ENCODE measurements around the gene RAN. TPM values are rescaled to one million over a fixed set of nuclear protein-coding genes. Genes with fewer than 3 reads are reported as not detected.

Gene RAN
- total RNA-seq, 1 donor from 2014 or later = 253 TPM

DNA sequence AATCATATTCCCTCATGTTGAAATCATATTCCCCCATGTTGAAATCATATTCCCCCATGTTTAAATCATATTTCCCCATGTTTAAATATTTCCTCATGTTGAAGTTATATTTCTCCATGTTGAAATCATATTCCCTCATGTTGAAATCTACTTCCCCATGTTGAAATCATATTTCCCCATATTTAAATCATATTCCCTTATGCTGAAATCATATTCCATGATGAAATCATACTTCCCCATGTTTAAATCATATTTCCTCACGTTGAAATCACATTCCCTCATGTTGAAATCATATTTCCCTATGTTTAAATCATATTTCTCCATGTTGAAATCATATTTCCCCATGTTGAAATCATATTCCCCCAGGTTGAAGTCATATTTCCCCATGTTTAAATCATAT is 47.2 kb downstream of the RAN start:
- DNase-seq (ENCODE audit: missing footprints) (no peak), ATAC-seq (no peak)
- intact Hi-C loops (cut with DNase I) = loop anchor here (2.0 to 10.0 kb wide), 2 partner anchors 214 to 536 kb away; no protein-coding TSS in a partner anchor

DNA sequence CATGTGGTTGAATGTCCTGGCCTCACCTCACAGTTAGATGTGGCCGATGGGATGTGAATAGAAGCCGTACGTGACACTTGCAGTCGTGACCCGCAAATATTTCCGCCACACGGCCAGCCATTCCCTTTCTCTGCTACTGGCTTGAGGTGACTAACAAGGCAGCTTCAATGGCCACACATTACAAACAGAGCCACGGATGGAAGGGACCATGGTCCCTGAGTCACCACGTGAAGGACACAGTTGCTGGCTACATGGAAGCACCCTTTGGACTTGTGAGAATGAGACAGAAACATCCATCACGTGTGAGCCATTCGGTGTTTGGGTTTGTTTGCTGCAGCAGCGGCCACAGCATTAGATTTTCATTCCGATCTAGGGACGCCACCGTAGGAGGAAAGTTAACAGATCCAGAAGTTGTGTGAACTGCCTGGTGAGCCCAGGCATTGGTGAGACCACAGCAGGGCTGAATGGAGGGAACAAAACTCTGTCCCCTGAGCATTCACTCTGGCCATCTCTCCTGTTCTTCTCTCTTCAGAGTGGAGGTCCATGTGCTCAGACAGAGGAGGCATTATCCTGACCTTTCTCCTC is 48.3 kb downstream of the RAN start:
- no peak for DNase-seq (ENCODE audit: missing footprints)
- ATAC-seq = peak; percentile 64
- intact Hi-C loops (cut with DNase I) = no loop called here

DNA sequence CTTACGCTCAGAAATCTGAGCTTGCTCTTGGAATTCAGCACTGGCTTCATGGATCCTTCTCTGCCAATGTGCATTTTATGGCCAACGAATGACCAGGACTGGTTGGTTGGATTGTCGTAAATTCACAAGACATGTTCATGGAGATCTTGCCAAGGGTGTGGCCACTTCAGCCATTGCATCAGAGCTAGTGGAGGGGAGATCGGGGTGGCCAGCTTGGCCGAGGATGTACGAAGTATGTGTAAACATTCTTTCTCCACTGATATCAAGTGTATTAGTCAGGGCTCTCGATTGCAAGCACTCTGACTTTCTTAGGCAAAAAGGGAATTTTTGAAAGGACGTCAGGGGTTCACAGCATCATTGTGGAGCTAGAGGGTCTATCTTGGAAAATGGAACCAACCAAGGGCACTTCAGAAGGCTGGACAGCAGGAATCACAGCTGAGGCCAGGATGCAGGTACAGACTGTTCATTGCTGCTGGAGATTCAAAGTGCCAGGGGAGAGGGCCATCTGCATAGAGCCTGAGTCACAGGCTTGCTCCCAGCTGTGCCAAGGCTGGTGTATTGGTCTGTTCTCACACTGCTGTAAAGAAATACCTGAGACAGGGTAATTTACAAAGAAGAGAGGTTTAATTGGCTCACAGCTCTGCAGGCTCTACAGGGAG is 49.0 kb downstream of the RAN start:
- DNase-seq (ENCODE audit: missing footprints) (peak; percentile 90), ATAC-seq (peak; percentile 82)
- intact Hi-C loops (cut with DNase I) = no loop called here

DNA sequence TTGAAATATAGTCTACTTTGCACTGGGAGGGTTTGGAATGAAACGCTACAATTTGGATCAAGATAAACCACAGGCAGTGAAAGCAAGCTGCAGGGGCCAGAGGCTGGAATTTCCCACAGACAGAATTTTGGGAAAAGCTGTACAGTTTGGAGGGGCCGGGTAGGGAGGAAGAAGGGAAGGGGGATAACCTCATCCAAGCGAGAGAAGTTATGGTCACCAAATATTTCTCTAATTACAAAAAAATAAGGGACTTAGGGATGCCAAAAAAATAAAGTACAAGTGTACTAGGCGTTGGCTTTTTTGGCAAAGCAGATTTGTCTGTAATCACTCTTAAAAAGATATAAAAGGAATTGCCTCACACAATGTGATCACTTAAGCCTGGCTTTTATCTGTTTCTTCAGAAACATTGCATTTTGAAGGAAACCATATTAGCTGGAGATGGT is 50.7 kb downstream of the RAN start:
- ATAC-seq (peak; percentile 49), DNase-seq (ENCODE audit: missing footprints) (no peak)
- intact Hi-C loops (cut with DNase I) = no loop called here

DNA sequence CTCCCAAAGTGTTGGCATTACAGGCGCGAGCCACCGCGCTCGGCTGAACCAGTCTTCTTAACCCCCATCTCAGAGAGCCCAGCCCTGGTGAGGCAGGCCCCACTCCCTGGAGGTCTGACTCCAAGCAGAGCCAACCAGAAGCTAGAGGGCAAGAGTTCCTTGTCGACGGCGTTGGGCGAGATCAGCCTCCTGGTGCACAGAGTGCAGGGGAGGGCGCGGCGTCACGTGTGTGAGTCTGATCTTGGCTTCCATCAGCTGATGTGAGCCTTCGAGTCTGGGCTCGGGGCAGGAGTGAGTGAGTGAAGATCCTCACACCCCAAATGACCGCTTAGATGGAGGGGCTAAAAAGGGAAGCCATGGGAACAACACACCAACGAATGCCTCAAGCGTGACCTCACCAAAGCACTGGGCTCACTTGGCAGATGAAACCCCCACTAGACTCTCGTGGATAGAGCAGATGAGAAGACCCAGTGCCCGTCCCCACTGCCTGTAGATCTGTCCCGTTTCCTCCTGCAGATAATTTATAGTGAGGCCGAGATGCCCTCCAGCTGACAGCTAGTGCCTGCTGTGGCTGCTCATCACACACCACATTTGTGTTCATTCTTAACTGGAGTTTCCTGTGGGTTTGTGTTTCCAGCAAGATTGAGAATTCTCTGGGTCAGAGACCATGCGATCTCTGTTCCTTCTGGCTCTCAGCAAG is 53.2 kb downstream of the RAN start:
- no peak for DNase-seq (ENCODE audit: missing footprints)
- no peak for ATAC-seq
- intact Hi-C loops (cut with DNase I) = no loop called here

DNA sequence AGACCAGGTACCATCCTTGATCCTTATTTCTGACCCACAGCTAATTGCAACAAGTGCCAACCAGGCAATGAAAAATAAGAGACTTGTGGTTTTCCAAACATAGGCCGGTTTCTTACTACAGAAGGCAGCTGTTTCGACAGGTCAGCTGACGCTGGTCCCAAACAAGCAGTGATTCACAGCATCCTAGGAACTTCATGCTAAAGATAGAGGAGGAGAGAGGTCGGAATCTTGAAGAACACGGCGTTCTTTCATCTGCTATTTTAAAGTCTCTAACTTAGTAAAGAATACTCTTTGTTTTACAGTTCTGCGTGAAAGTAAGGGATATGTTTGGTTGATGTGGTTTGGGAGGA is 53.8 kb downstream of the RAN start:
- DNase-seq (ENCODE audit: missing footprints) (no peak), ATAC-seq (no peak)
- intact Hi-C loops (cut with DNase I) = no loop called here

Other genes with a start within 250 kb of the RAN start
- not detected for gene RIMBP2, start 155.8 kb upstream of the RAN start, total RNA-seq
- 15.9 TPM for gene STX2, start 32.8 kb upstream of the RAN start, total RNA-seq
- gene ADGRD1, start 81.8 kb downstream of the RAN start, total RNA-seq = 89.1 TPM

Measured in Right ventricle myocardium inferior (tissue), 1 donor.